22Rv1 (cell line): ENCODE measurements around the gene PHACTR1.

Source experiments
- CTCF ChIP-seq: fragments of 450-650 bp; IDR thresholded peaks from 2 replicates; pipeline ENCODE4 v1.5.1; 2017; ENCODE audit warnings: mild to moderate bottlenecking
- ZFX ChIP-seq: fragments of 450-650 bp; IDR thresholded peaks from 2 replicates; pipeline ENCODE4 v1.6.1; 2017; ENCODE audit warnings: antibody characterized with exemption, borderline replicate concordance

GRCh38 chr6:12984776-12985175 is 268.2 kb downstream of the PHACTR1 start:
- TF ChIP-seq CTCF (no peak), ZFX (no peak)
